Type B pancreatic cell (in vitro differentiated cells): ENCODE data around the gene SPAM1. TPM values are rescaled to one million over a fixed set of nuclear protein-coding genes. Genes with fewer than 3 reads are reported as not detected.

Experiments
- DNase-seq: peaks from one replicate; pipeline ENCODE4 v3.0.0; 2021; ENCODE audit warnings: mixed read lengths; ENCODE audit not compliant: unreplicated experiment; ENCODE audit errors: extremely low spot score
- H3K27ac Mint-ChIP-seq: 2 replicates; pipeline ENCODE4 v1.8.0; 2021; ENCODE audit warnings: mild to moderate bottlenecking, mixed read lengths
- H3K27me3 Mint-ChIP-seq: 2 replicates; pipeline ENCODE4 v1.8.0; 2021; ENCODE audit warnings: mixed read lengths
- H3K36me3 Mint-ChIP-seq: 2 replicates; pipeline ENCODE4 v1.8.0; 2021; ENCODE audit warnings: mixed read lengths
- H3K4me1 Mint-ChIP-seq: one replicate; pipeline ENCODE4 v1.8.0; 2021; ENCODE audit warnings: mixed read lengths; ENCODE audit not compliant: unreplicated experiment
- H3K4me3 Mint-ChIP-seq: 2 replicates; pipeline ENCODE4 v1.8.0; 2021; ENCODE audit warnings: mild to moderate bottlenecking, mixed read lengths
- H3K9me3 Mint-ChIP-seq: 2 replicates; pipeline ENCODE4 v1.8.0; 2021; ENCODE audit warnings: mixed read lengths
- total RNA-seq: library from RNA; stranded (reverse); gene quantifications from 2 replicates; pipeline ENCODE4 v1.2.1, GENCODE V29; 2021; ENCODE audit warnings: low replicate concordance
- TF ChIP-seq, protein P1 (sequence below): fragments of 200-600 bp; sonication (generic); conservative IDR thresholded peaks from 2 replicates; pipeline ENCODE4 v1.5.0; 2021; ENCODE audit warnings: antibody characterized with exemption, mild to moderate bottlenecking

Gene SPAM1
- total RNA-seq, 1 donor from 2014 or later, result not detected

DNA sequence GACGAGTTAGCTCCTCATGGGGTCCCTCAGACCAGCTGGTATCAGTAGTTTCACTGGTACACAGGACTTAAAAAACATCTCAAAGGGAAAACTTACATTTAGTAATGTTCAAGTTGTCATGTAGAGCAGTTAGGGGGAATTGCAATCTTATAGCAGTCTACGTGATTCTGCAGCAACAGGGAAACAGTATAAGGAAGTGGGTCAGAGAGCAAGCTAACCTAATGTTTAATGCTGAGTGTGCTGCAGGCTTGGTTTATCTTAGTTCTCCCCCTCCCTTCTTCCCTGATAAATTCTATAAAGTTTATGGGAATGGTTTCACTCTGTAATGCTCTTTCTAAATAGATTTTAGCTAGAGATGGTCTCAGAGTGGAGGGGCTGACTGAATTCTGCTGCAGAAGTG, 11.3 kb downstream of the SPAM1 start:
- no peak overlapping the region for H3K4me3 Mint-ChIP-seq
- no peaks in the 10 kb centered on the region for H3K27me3 Mint-ChIP-seq
- no peak for DNase-seq
- H3K27ac Mint-ChIP-seq, result no peak overlapping the region
- no peaks in the 10 kb centered on the region for H3K36me3 Mint-ChIP-seq
- H3K9me3 Mint-ChIP-seq, result peaks cover 5% of the 10 kb centered on the region
- TF ChIP-seq, protein P1, sequence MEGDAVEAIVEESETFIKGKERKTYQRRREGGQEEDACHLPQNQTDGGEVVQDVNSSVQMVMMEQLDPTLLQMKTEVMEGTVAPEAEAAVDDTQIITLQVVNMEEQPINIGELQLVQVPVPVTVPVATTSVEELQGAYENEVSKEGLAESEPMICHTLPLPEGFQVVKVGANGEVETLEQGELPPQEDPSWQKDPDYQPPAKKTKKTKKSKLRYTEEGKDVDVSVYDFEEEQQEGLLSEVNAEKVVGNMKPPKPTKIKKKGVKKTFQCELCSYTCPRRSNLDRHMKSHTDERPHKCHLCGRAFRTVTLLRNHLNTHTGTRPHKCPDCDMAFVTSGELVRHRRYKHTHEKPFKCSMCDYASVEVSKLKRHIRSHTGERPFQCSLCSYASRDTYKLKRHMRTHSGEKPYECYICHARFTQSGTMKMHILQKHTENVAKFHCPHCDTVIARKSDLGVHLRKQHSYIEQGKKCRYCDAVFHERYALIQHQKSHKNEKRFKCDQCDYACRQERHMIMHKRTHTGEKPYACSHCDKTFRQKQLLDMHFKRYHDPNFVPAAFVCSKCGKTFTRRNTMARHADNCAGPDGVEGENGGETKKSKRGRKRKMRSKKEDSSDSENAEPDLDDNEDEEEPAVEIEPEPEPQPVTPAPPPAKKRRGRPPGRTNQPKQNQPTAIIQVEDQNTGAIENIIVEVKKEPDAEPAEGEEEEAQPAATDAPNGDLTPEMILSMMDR, result no peak
- H3K4me1 Mint-ChIP-seq, result no peaks in the 10 kb centered on the region

DNA sequence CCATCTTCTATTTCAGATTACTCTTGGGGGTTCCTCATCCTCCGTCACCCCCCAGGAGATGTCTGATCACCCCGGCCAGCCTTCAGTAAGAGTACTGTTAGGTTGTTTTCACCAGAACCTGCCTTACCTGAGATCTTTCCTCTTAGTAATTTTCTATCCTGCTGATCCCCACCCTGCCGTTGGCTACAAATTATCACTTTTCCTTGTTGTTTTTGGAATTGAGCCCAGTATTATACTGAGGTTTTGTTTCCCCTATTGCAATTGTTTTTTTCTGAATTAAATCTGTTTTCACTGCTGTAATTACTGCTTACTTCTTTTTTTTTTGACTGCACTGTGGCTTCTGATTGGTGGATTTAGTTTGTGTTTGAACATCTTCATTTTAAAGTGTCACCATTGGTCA, 14.7 kb downstream of the SPAM1 start:
- no peaks in the 10 kb centered on the region for H3K36me3 Mint-ChIP-seq
- H3K9me3 Mint-ChIP-seq, result peaks cover 5% of the 10 kb centered on the region
- DNase-seq, result no peak
- H3K4me1 Mint-ChIP-seq, result no peaks in the 10 kb centered on the region
- H3K27me3 Mint-ChIP-seq, result no peaks in the 10 kb centered on the region
- no peak overlapping the region for H3K27ac Mint-ChIP-seq
- TF ChIP-seq, protein P1, result no peak
- H3K4me3 Mint-ChIP-seq, result no peak overlapping the region

DNA sequence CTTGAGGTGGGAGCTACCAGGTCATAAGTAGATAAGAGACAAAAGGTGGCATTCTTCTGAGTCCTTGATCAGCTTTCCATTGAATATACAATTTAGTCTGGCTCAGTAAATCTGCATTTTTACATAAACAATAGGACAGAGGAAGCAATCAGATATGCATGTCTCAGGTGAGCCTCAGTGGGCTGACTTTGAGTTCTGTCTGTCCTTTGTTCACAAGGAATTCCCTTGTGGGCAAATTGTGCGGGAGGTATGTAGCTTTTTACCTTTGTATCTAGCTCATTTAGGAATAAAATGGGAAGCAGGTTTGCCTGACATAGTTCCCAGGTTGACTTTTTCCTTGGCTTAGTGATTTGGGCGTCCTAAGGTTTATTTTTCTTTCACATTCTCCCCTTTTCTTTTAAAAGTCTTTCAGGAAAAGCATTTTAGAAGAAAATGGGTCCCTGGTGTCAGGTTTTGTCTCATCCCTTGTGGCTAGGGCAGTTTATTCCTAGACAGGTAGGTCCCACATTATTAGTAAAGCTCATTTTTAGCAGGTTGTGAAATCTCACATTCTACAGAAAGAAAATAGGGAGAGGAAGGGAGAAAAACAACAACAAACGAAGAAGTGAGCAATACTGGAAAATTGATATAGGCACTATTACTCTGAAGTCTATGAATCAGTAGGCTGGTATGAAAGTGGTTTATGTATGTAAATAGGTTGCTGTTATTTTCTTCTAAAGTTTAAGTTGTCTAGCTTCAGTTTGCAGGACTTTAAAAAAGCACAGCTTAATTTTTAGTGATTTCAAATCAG, 16.5 kb downstream of the SPAM1 start:
- no peak for DNase-seq
- H3K4me1 Mint-ChIP-seq, result no peaks in the 10 kb centered on the region
- H3K36me3 Mint-ChIP-seq, result no peaks in the 10 kb centered on the region
- H3K27ac Mint-ChIP-seq, result no peak overlapping the region
- H3K27me3 Mint-ChIP-seq, result no peaks in the 10 kb centered on the region
- H3K9me3 Mint-ChIP-seq, result no peaks in the 10 kb centered on the region
- H3K4me3 Mint-ChIP-seq, result no peak overlapping the region
- TF ChIP-seq, protein P1, result no peak

DNA sequence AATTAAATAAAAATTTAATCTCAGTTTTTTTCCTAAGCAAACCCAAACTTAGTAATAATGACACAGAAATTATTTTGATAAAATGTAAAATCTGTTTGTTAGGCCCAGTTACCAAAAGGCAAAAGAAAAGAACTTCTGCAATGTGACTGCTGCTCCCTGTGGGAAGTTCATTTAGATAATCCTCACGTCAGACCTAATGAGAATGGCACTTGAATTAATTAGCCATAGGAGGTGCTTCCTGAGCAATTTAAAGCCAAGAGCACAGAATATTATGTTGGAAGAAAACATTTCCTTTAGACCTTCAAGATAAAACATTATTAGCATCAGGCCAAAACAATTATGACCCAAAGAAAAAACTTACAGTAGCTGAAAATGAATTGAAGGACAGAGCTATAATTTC, 19.4 kb downstream of the SPAM1 start:
- H3K9me3 Mint-ChIP-seq, result no peaks in the 10 kb centered on the region
- H3K27ac Mint-ChIP-seq, result no peak overlapping the region
- DNase-seq, result no peak
- no peaks in the 10 kb centered on the region for H3K4me1 Mint-ChIP-seq
- H3K36me3 Mint-ChIP-seq, result no peaks in the 10 kb centered on the region
- no peak overlapping the region for H3K4me3 Mint-ChIP-seq
- TF ChIP-seq, protein P1, result no peak
- no peaks in the 10 kb centered on the region for H3K27me3 Mint-ChIP-seq

DNA sequence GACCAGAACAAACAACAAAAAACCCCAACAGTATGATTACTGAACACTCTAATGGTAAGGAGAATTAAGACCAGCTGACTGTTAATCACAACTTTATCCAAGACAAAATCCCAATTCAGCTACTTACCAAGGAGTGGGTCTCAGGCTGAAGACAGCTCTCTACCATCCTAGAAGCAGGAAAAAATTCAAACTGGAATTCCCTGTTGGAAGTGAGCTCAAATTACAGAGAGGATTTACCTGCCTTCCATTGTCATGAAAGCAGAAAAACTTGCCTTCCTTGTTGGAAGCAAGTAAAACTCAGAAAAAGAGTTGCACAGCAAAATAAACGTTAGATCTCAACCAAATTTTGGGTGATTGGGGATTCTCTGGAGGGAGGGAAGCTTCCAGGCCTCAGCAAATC, 20.9 kb downstream of the SPAM1 start:
- TF ChIP-seq, protein P1, result no peak
- no peaks in the 10 kb centered on the region for H3K9me3 Mint-ChIP-seq
- H3K27ac Mint-ChIP-seq, result no peak overlapping the region
- no peaks in the 10 kb centered on the region for H3K27me3 Mint-ChIP-seq
- no peaks in the 10 kb centered on the region for H3K4me1 Mint-ChIP-seq
- H3K36me3 Mint-ChIP-seq, result no peaks in the 10 kb centered on the region
- no peak overlapping the region for H3K4me3 Mint-ChIP-seq
- no peak for DNase-seq
